ENCODE results near the gene ADAMTSL1. TPM values are rescaled to one million over a fixed set of nuclear protein-coding genes. Genes with fewer than 3 reads are reported as not detected.
"Not testable (repeated sequence)": the region's sequence is repeated elsewhere in the genome, so short reads cannot be mapped to it uniquely, and the experiment has no call there.

The ADAMTSL1 gene
- total RNA-seq, 1 experiment from 2014 or later: 1.2 TPM

- no CpG with 5 or more reads among the region's 4 CpGs for WGBS (ENCODE audit: extremely low coverage, insufficient read length, low lambda C conversion rate)
- Histone ChIP-seq H2AK5ac (ENCODE audit: insufficient read length, low read length) (no peak overlapping the region), H3K4ac (ENCODE audit: low read depth, low read length) (no peak overlapping the region), H2BK5ac (ENCODE audit: insufficient read length, low read length) (no peak overlapping the region), H4K5ac (ENCODE audit: insufficient read length, low read depth, low read length) (no peak overlapping the region), H3K9me3 (ENCODE audit: control insufficient read depth, low read depth, low read length) (no peaks in the 10 kb centered on the region), H3K56ac (ENCODE audit: insufficient read length, low read depth, low read length) (no peak overlapping the region), H2BK12ac (ENCODE audit: insufficient read length, low read depth, low read length) (no peak overlapping the region), H2BK15ac (ENCODE audit: low read depth, low read length) (no peak overlapping the region), H3K14ac (ENCODE audit: insufficient read depth, low read length) (no peak overlapping the region), H3K18ac (ENCODE audit: insufficient read length, low read depth, low read length) (no peak overlapping the region), H3K4me1 (ENCODE audit: insufficient read depth, low read length) (no peaks in the 10 kb centered on the region), H2BK20ac (ENCODE audit: low read depth, low read length, poor library complexity, severe bottlenecking) (no peak overlapping the region), H2BK120ac (ENCODE audit: low read depth, low read length, poor library complexity, severe bottlenecking) (no peak overlapping the region), H3K27ac (ENCODE audit: insufficient read length, low read depth, low read length) (no peak overlapping the region), H3K79me1 (ENCODE audit: insufficient read depth, low read depth, low read length, poor library complexity, severe bottlenecking) (no peaks in the 10 kb centered on the region), H2AFZ (ENCODE audit: low read length) (no peak overlapping the region), H3T11ph (ENCODE audit: low read length) (no peak overlapping the region), H4K8ac (replicated peaks; ENCODE audit: insufficient read length, low read depth, low read length) (no peak overlapping the region), H3K9ac (ENCODE audit: extremely low read depth, insufficient read length, low read length) (no peak overlapping the region), H3K23ac (ENCODE audit: insufficient read length, low read depth, low read length) (no peak overlapping the region), H3K23me2 (ENCODE audit: insufficient read length, low read depth, low read length, poor library complexity, severe bottlenecking) (no peaks in the 10 kb centered on the region), H3K27me3 (ENCODE audit: insufficient read depth, low read length) (no peaks in the 10 kb centered on the region), H4K20me1 (ENCODE audit: control insufficient read depth, insufficient read depth, insufficient read length) (no peaks in the 10 kb centered on the region), H3K4me2 (ENCODE audit: insufficient read depth, insufficient read length, low read length) (no peak overlapping the region), H4K91ac (ENCODE audit: insufficient read length, low read depth, low read length) (no peak overlapping the region), H3K79me2 (ENCODE audit: insufficient read depth, low read length) (no peaks in the 10 kb centered on the region)
- no peak overlapping the region for H3K27ac Mint-ChIP-seq
- no peaks in the 10 kb centered on the region for H3K4me1 Mint-ChIP-seq
- H3K4me3 Mint-ChIP-seq: no peak overlapping the region
- H3K9me3 Mint-ChIP-seq: peaks cover 0 to 5% of the 10 kb centered on the region in 2 experiments; a peak in 2 of 5 replicates
- TF ChIP-seq, protein P1, sequence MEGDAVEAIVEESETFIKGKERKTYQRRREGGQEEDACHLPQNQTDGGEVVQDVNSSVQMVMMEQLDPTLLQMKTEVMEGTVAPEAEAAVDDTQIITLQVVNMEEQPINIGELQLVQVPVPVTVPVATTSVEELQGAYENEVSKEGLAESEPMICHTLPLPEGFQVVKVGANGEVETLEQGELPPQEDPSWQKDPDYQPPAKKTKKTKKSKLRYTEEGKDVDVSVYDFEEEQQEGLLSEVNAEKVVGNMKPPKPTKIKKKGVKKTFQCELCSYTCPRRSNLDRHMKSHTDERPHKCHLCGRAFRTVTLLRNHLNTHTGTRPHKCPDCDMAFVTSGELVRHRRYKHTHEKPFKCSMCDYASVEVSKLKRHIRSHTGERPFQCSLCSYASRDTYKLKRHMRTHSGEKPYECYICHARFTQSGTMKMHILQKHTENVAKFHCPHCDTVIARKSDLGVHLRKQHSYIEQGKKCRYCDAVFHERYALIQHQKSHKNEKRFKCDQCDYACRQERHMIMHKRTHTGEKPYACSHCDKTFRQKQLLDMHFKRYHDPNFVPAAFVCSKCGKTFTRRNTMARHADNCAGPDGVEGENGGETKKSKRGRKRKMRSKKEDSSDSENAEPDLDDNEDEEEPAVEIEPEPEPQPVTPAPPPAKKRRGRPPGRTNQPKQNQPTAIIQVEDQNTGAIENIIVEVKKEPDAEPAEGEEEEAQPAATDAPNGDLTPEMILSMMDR (conservative IDR thresholded peaks at IDR 0.05): no peak
- no peaks in the 10 kb centered on the region; the same call in 1 of the 2 replicates for H3K27me3 Mint-ChIP-seq (ENCODE audit: low read depth)
- no peaks in the 10 kb centered on the region for H3K36me3 Mint-ChIP-seq (ENCODE audit: insufficient read depth in 1 of 3, low read depth in 3 of 3)
- no peak for DNase-seq
Observed at GRCh38 chr9:18874069-18874468, 400.1 kb downstream of the ADAMTSL1 start.

DNA sequence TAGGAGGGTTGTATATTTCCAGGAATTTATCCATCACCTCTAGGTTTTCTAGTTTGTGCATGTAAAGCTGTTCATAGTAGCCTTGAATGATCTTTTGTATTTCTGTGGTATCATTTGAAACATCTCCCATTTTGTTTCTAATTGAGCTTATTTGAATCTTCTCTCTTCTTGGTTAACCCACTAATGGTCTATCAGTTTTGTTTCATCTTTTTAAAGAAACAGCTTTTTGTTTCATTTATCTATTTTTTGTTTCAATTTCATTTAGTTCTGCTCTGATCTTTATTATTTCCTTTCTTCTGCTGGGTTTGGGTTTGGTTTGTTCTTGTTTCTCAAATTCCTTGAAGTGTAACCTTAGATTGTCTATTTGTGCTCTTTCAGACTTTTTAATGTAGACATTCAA lies 401.0 kb downstream of the ADAMTSL1 start:
- not testable (repeated sequence) for H4K20me1 ChIP-seq (ENCODE audit: control insufficient read depth, insufficient read depth, insufficient read length); H2BK20ac ChIP-seq (ENCODE audit: low read depth, low read length, poor library complexity, severe bottlenecking); H3K4me3 Mint-ChIP-seq; H2BK12ac ChIP-seq (ENCODE audit: insufficient read length, low read depth, low read length); H2AFZ ChIP-seq (ENCODE audit: low read length); H3K23me2 ChIP-seq (ENCODE audit: insufficient read length, low read depth, low read length, poor library complexity, severe bottlenecking); H3K4me1 ChIP-seq (ENCODE audit: insufficient read depth, low read length); H2AK5ac ChIP-seq (ENCODE audit: insufficient read length, low read length); H3K23ac ChIP-seq (ENCODE audit: insufficient read length, low read depth, low read length); H3T11ph ChIP-seq (ENCODE audit: low read length); H3K27ac ChIP-seq (ENCODE audit: insufficient read length, low read depth, low read length); H2BK5ac ChIP-seq (ENCODE audit: insufficient read length, low read length); H3K4me1 Mint-ChIP-seq; H3K27me3 ChIP-seq (ENCODE audit: insufficient read depth, low read length); H4K8ac ChIP-seq (replicated peaks; ENCODE audit: insufficient read length, low read depth, low read length); H3K9me3 Mint-ChIP-seq; H4K91ac ChIP-seq (ENCODE audit: insufficient read length, low read depth, low read length); H3K9me3 ChIP-seq (ENCODE audit: control insufficient read depth, low read depth, low read length); H4K5ac ChIP-seq (ENCODE audit: insufficient read length, low read depth, low read length); H3K79me1 ChIP-seq (ENCODE audit: insufficient read depth, low read depth, low read length, poor library complexity, severe bottlenecking); H3K27ac Mint-ChIP-seq; H2BK120ac ChIP-seq (ENCODE audit: low read depth, low read length, poor library complexity, severe bottlenecking); H3K27me3 Mint-ChIP-seq (ENCODE audit: low read depth); H3K14ac ChIP-seq (ENCODE audit: insufficient read depth, low read length); H3K79me2 ChIP-seq (ENCODE audit: insufficient read depth, low read length); H3K4ac ChIP-seq (ENCODE audit: low read depth, low read length); H3K56ac ChIP-seq (ENCODE audit: insufficient read length, low read depth, low read length); DNase-seq; H3K36me3 Mint-ChIP-seq (ENCODE audit: insufficient read depth in 1 of 3, low read depth in 3 of 3); H3K9ac ChIP-seq (ENCODE audit: extremely low read depth, insufficient read length, low read length); H3K18ac ChIP-seq (ENCODE audit: insufficient read length, low read depth, low read length); H2BK15ac ChIP-seq (ENCODE audit: low read depth, low read length); H3K4me2 ChIP-seq (ENCODE audit: insufficient read depth, insufficient read length, low read length)

All from H9 (cell line).